NCI-H2107 treated with DMSO at 0.1 percent for 48 hours (cell line): ENCODE measurements around the gene TAS2R60.
"Not testable (repeated sequence)": the region's sequence is repeated elsewhere in the genome, so short reads cannot be mapped to it uniquely, and the experiment has no call there.

Experiments
- DNase-seq: peaks from one replicate; lab custom pipeline; 2025; ENCODE audit not compliant: unreplicated experiment; lab: John Stamatoyannopoulos, UW

Gene TAS2R60

GRCh38 chr7:143443153-143443552 lies at the start of gene TAS2R60:
TSS of gene TAS2R60 (plus strand) at chr7:143443453. CDS start at chr7:143443453, 0 bp downstream.
- DNase-seq = no peak

- no peak for DNase-seq
Measured at GRCh38 chr7:143394068-143394467, 49.2 kb upstream of the TAS2R60 start.

GRCh38 chr7:143394777-143395176 lies 48.5 kb upstream of the TAS2R60 start:
- no peak for DNase-seq

- no peak for DNase-seq
Measured at GRCh38 chr7:143395187-143396149, 47.8 kb upstream of the TAS2R60 start.

GRCh38 chr7:143396182-143396581 lies 47.1 kb upstream of the TAS2R60 start:
- no peak for DNase-seq

- no peak for DNase-seq
Measured at GRCh38 chr7:143396625-143397556, 46.4 kb upstream of the TAS2R60 start.

- DNase-seq = no peak
Measured at GRCh38 chr7:143397710-143398530, 45.3 kb upstream of the TAS2R60 start.

- no peak for DNase-seq
Measured at GRCh38 chr7:143398616-143399015, 44.6 kb upstream of the TAS2R60 start.

GRCh38 chr7:143399151-143399550 lies 44.1 kb upstream of the TAS2R60 start:
- DNase-seq = no peak

- DNase-seq = no peak
Measured at GRCh38 chr7:143399642-143400041, 43.6 kb upstream of the TAS2R60 start.

- no peak for DNase-seq
Measured at GRCh38 chr7:143401265-143401664, 42.0 kb upstream of the TAS2R60 start.

- not testable (repeated sequence) for DNase-seq
Measured at GRCh38 chr7:143402233-143402632, 41.0 kb upstream of the TAS2R60 start.

- no peak for DNase-seq
Measured at GRCh38 chr7:143405173-143406001, 37.9 kb upstream of the TAS2R60 start.

GRCh38 chr7:143406002-143406357 lies 37.3 kb upstream of the TAS2R60 start:
- DNase-seq = no peak

GRCh38 chr7:143407287-143408251 lies 35.7 kb upstream of the TAS2R60 start:
- DNase-seq = no peak

- DNase-seq = no peak
Measured at GRCh38 chr7:143408252-143408685, 35.0 kb upstream of the TAS2R60 start.

- DNase-seq = no peak
Measured at GRCh38 chr7:143408686-143409561, 34.3 kb upstream of the TAS2R60 start, which contains the start of gene EPHA1. TSS of gene EPHA1 (minus strand) at chr7:143408856. CDS start at chr7:143408805, 51 bp downstream.
